GM12873 (cell line): ENCODE results near the gene TRAF4.

Experiments
- TF ChIP-seq, protein P1 (sequence below): IDR thresholded peaks from 2 replicates; pipeline ENCODE4 v1.5.1; 2012; ENCODE audit warnings: low read depth, mild to moderate bottlenecking, moderate library complexity, low read length, control low read depth; ENCODE audit not compliant: insufficient read depth; ENCODE audit errors: missing control alignments

Gene TRAF4

DNA sequence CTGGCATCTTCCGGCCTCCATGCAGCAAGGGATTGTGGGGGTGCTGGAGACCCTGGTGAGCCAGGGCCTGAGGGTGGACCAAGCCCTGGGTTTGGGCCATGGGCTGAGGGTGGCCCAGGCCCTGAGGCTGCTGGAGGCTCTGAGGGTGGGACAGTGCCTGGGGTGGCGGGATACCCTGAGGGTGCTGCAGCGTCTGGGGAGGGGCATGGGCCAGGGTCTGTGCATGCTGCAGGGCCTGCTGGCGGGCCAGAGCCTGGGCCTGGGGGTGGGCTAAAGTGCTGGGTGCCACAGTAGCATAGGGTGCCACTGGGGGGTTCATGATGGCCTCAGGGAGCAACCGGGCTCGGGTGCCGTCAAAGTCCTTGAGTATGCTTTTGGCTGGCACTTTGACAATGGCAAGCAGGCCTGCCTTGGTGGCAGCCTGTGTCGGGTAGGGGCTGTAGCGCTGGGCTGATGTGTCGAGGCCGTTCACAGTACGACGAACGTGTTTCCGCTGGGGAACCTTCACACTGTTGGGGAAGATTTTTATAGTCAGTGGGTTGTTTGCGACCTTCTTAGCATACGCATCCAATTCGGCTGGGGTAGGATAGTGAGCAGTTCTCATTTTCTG is 15.6 kb downstream of the TRAF4 start:
- TF ChIP-seq, protein P1, sequence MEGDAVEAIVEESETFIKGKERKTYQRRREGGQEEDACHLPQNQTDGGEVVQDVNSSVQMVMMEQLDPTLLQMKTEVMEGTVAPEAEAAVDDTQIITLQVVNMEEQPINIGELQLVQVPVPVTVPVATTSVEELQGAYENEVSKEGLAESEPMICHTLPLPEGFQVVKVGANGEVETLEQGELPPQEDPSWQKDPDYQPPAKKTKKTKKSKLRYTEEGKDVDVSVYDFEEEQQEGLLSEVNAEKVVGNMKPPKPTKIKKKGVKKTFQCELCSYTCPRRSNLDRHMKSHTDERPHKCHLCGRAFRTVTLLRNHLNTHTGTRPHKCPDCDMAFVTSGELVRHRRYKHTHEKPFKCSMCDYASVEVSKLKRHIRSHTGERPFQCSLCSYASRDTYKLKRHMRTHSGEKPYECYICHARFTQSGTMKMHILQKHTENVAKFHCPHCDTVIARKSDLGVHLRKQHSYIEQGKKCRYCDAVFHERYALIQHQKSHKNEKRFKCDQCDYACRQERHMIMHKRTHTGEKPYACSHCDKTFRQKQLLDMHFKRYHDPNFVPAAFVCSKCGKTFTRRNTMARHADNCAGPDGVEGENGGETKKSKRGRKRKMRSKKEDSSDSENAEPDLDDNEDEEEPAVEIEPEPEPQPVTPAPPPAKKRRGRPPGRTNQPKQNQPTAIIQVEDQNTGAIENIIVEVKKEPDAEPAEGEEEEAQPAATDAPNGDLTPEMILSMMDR: no peak

DNA sequence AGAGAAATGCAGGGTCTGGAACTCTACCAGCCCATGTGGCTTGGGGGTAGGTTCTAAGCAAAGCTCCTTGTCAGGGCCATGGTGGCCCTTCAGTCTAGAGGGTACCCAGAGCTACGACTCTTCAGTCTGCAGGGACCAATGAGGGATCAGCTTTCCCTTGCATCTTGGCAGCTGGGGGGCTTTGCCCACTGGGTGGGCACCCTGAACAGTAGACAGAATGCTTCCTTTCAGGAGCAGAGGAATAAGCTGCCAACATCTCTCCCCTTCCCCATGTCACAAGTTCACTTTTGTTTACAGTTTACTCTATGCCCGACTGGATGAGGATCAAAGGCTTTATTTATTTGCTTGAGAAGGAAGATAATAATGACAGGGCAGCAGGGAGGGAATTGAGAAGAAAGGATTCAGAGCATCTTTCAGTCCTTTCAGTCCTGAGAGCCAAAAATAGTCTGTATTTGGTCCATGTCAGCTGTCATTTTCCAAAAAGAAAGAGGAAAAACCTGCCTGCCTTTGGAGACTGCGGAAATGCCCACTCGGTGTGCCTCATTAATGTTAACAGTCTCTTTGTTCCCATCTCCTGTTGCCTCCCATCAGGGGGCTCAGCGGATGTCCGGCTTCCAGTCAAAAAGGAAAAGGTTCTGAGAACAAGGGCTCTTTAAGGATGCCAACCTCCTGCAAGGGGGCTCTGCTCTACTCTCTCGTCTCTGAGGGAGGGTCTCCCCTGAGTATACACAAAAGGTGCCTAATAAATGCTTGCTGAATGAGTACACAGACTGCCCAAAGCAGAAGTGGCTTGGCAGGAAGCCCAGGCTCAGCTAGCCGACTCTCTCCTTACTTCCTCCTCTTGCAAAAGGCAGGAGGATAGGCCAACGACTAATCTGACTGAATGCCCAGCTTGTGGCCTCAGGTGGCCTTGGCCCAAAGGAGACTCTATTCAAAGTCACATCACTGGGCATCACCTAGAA is 17.1 kb downstream of the TRAF4 start:
- TF ChIP-seq, protein P1: no peak

DNA sequence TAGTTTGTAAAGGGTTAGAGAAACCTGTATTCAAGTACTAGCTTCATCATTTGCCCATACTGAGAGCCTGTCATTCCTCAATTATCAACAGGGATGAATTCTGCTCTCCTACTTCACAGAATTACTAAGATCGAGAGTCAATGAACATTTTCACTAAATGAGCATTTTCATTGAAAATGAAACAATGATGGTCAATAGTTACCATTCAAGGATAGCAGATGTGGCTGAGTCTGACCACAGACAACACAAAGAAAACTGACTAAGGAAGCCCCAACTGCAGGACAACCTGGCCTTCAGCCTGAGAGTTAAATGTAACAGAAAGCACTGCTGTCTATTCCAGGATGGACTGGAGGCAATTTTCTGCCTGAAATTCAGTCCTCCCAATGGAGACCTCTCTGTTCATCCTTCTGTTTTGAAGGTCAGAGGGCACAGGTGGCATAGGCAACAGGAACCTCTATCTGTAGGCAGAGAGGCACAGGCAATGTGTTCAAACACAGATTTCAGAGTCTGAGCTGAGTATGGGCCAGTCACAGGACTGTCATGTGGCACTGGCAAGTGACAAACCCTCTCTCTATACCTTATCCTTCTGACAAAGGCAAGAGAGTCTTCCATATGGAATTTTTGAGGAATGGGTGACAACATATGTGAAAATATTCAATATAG is 19.5 kb downstream of the TRAF4 start:
- TF ChIP-seq, protein P1: no peak

DNA sequence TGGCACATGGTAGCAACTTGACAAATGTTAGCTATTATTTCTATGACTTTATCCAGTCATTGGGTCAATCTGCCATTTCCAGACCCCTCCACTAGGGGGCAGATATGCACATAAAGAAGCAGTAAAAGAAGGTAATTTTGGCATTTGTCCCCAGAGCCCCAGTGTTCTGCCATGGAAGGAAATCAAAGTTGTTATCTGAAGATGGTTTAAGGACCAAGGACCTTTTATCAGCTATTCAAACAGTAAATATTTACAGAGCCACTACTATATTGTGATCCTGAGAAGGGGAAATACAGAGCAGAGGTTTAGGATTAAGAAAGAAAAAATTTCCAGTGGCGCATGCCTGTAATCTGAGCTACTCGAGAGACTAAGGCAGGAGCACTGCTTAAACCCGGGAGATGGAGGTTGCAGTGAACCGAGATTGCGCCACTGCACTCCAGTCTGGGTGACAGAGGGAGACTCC is 20.0 kb downstream of the TRAF4 start:
- TF ChIP-seq, protein P1: peak; percentile 80

DNA sequence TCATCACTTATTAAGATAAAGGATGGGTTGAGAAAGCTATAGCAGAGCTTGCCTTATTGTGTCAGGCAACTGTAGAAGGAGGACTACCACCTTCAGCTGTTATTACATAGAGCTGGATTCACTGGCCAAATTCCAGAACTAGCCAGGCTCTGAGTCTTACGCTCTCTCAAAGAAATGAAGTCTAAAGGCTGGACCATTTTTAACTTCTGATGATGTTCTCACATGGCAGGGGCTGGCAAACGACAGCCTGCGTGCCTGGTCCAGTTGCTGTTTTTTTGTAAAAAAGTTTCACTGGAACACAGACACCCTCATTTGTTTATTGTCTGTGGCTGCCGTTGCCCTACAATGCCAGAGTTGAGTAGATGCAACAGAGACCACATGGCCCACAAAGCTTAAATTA is 21.2 kb downstream of the TRAF4 start:
- TF ChIP-seq, protein P1: no peak

DNA sequence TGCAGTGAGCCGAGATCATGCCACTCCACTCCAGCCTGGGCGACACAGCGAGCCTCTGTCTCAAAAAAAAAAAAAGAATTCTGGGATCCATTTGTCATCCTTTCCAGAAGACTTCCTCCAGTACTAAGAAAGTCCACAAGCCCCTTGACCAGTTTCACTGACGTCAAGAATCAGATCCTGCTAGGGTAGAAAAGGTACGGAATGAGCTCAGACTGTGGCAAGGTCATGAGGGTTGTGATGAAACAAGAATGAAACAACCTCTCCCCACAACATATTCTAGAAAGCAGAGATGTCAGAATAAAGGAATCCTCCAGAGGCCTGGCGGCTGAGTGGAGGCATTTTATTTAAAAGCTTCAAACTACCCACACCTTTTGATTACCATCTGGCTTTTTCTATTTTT is 29.9 kb downstream of the TRAF4 start:
- TF ChIP-seq, protein P1: no peak

DNA sequence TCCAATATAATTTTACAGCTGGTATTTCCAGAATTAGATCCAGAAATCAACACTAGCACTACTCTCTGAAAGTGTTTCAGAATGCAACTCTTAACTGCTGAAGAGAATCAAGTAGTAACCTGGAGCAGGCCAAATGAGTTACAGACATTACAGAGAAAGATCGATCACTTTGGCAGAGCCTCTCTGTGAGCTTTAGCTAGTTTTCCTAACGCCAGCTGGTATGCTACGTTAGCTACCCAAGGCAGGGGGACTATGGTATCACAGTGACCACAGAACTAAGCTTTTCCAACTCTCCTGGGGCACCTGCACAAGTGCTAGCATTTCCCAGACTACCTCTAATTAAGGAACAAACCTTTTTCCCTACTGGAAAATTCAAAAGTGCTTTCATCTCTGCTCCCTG is 30.4 kb downstream of the TRAF4 start:
- TF ChIP-seq, protein P1: no peak
